GM12873 (cell line): Measurements from ENCODE around the gene LRP10.

Experiments
- CTCF ChIP-seq: IDR thresholded peaks from 2 replicates; pipeline ENCODE4 v1.5.1; 2012; ENCODE audit warnings: low read depth, mild to moderate bottlenecking, moderate library complexity, low read length, control low read depth; ENCODE audit not compliant: insufficient read depth; ENCODE audit errors: missing control alignments

Gene LRP10

GRCh38 chr14:22888662-22889061 lies 17.1 kb downstream of the LRP10 start:
- TF ChIP-seq CTCF = no peak

GRCh38 chr14:22890416-22890815 lies 18.9 kb downstream of the LRP10 start:
- no peak for TF ChIP-seq CTCF

- TF ChIP-seq CTCF = no peak
Observed at GRCh38 chr14:22892488-22892887, 20.9 kb downstream of the LRP10 start.

GRCh38 chr14:22893706-22894105 lies 22.2 kb downstream of the LRP10 start:
- no peak for TF ChIP-seq CTCF

- TF ChIP-seq CTCF = no peak
Observed at GRCh38 chr14:22895402-22895801, 23.9 kb downstream of the LRP10 start.

GRCh38 chr14:22896356-22896755 lies 24.8 kb downstream of the LRP10 start:
- no peak for TF ChIP-seq CTCF

GRCh38 chr14:22896760-22897159 lies 25.2 kb downstream of the LRP10 start:
- no peak for TF ChIP-seq CTCF
